SK-N-SH (cell line): ENCODE results near the gene GAS7. TPM values are rescaled to one million over a fixed set of nuclear protein-coding genes. Genes with fewer than 3 reads are reported as not detected.

Experiments
- CTCF ChIA-PET: fragments of 300-600, 350-600 bp; formaldehyde crosslinking; extraction: SDS; loops from one replicate; lab custom pipeline; 2021; lab: Yijun Ruan, JAX
- POLR2A ChIA-PET: fragments of 350-600 bp; sonication (Branson Sonifier 250); formaldehyde crosslinking; extraction: SDS; loops from one replicate; lab custom pipeline; 2020; ENCODE audit warnings: antibody characterized with exemption, inconsistent platforms; lab: Yijun Ruan, JAX
- DNase-seq: peaks from one replicate; pipeline ENCODE4 v3.0.0; 2012
- H2AFZ ChIP-seq: fragments of 200-600 bp; sonication (generic); 2 replicates; pipeline ENCODE4 v1.8.1; 2016; ENCODE audit warnings: antibody characterized with exemption, mild to moderate bottlenecking, low read depth
- H3F3A ChIP-seq: fragments of 200-600 bp; sonication (generic); replicated peaks from 2 replicates; pipeline ENCODE3; 2016; ENCODE audit warnings: antibody characterized with exemption, mild to moderate bottlenecking; ENCODE audit not compliant: insufficient read depth
- H3K27ac ChIP-seq, 2 experiments: fragments of 200-500 bp in 1 of 2; fragments of 200-600 bp in 1 of 2; sonication (Bioruptor generic) in 1 of 2; sonication (generic), shearing (Covaris generic) in 1 of 2; 2 replicates each; pipeline versions ENCODE4 v1.5.1 to v1.6.1; 2014 to 2016; ENCODE audit warnings: low read depth in 2 of 2, inconsistent platforms in 1 of 2, low read length in 1 of 2, mild to moderate bottlenecking in 1 of 2, mixed read lengths in 1 of 2
- H3K27me3 ChIP-seq: fragments of 200-600 bp; sonication (generic), shearing (Covaris generic); 2 replicates; pipeline ENCODE4 v1.6.1; 2016; ENCODE audit warnings: mixed run types; ENCODE audit not compliant: insufficient read depth
- H3K36me3 ChIP-seq, 2 experiments: fragments of 200-500 bp in 1 of 2; fragments of 200-600 bp in 1 of 2; sonication (Bioruptor generic) in 1 of 2; sonication (generic) in 1 of 2; replicated peaks in 1 of 2; 2 replicates each; pipeline versions ENCODE3 to v1.5.1; 2014 to 2016; ENCODE audit warnings: low read length in 1 of 2, mild to moderate bottlenecking in 1 of 2; ENCODE audit not compliant: insufficient read depth in 2 of 2, control insufficient read depth in 1 of 2
- H3K4me1 ChIP-seq, 2 experiments: fragments of 200-500 bp in 1 of 2; fragments of 200-600 bp in 1 of 2; sonication (Bioruptor generic) in 1 of 2; sonication (generic), shearing (Covaris generic) in 1 of 2; 2 replicates each; pipeline versions ENCODE4 v1.5.1 to v1.6.1; 2014 to 2016; ENCODE audit warnings: low read depth in 1 of 2, low read length in 1 of 2, mixed run types in 1 of 2; ENCODE audit not compliant: insufficient read depth in 2 of 2, control insufficient read depth in 1 of 2
- H3K4me2 ChIP-seq: fragments of 200-600 bp; sonication (generic), shearing (Covaris generic); 2 replicates; pipeline ENCODE4 v1.6.1; 2017; ENCODE audit warnings: mixed run types
- H3K4me3 ChIP-seq, 2 experiments: fragments of 200-500 bp in 1 of 2; fragments of 200-600 bp in 1 of 2; sonication (Bioruptor generic) in 1 of 2; sonication (generic), shearing (Covaris generic) in 1 of 2; 2 replicates each; pipeline versions ENCODE4 v1.5.1 to v1.8.1; 2014 to 2016; ENCODE audit warnings: low read depth in 2 of 2, inconsistent platforms in 1 of 2, low read length in 1 of 2, mild to moderate bottlenecking in 1 of 2, mixed read lengths in 1 of 2, moderate library complexity in 1 of 2
- H3K79me2 ChIP-seq: fragments of 200-600 bp; sonication (generic); 2 replicates; pipeline ENCODE4 v1.8.1; 2017; ENCODE audit warnings: mild to moderate bottlenecking; ENCODE audit not compliant: insufficient read depth
- H3K9ac ChIP-seq: fragments of 200-600 bp; sonication (generic); 2 replicates; pipeline ENCODE4 v1.6.1; 2017; ENCODE audit warnings: mixed run types
- H3K9me2 ChIP-seq: fragments of 200-600 bp; sonication (generic); 2 replicates; pipeline ENCODE4 v1.6.1; 2017; ENCODE audit warnings: mixed run types
- H3K9me3 ChIP-seq: fragments of 200-600 bp; sonication (generic); 2 replicates; pipeline ENCODE4 v1.6.1; 2017; ENCODE audit warnings: mixed run types, mild to moderate bottlenecking, moderate library complexity
- H4K20me1 ChIP-seq: fragments of 200-600 bp; sonication (generic); 2 replicates; pipeline ENCODE4 v1.6.1; 2017; ENCODE audit warnings: mild to moderate bottlenecking, mixed run types; ENCODE audit not compliant: insufficient read depth
- CHD2 ChIP-seq: fragments of 150-350 bp; IDR thresholded peaks from 2 replicates; pipeline ENCODE4 v1.6.1; 2018; ENCODE audit warnings: low read length; ENCODE audit not compliant: partially characterized antibody
- FOSL2 ChIP-seq: IDR thresholded peaks from 2 replicates; pipeline ENCODE4 v1.4.0; 2012; ENCODE audit warnings: low read depth, mild to moderate bottlenecking, moderate library complexity, borderline replicate concordance
- GATA2 ChIP-seq: sonication (generic); formaldehyde crosslinking; IDR thresholded peaks from 2 replicates; pipeline ENCODE4 v1.5.0; 2020; ENCODE audit warnings: mild to moderate bottlenecking, missing genetic modification reagents
- JUND ChIP-seq: IDR thresholded peaks from 2 replicates; pipeline ENCODE4 v1.4.0; 2012
- MEF2A ChIP-seq: IDR thresholded peaks from 2 replicates; pipeline ENCODE4 v1.4.0; 2012; ENCODE audit warnings: low read depth, borderline replicate concordance
- MXI1 ChIP-seq: IDR thresholded peaks from 2 replicates; pipeline ENCODE4 v1.6.1; 2012; ENCODE audit warnings: mild to moderate bottlenecking, low read depth, low read length, improper control_type of control experiment
- NFIC ChIP-seq: IDR thresholded peaks from 2 replicates; pipeline ENCODE4 v1.4.0; 2012; ENCODE audit warnings: borderline replicate concordance
- PBX3 ChIP-seq: IDR thresholded peaks from 2 replicates; pipeline ENCODE4; 2012
- POLR2AphosphoS5 ChIP-seq: IDR thresholded peaks from 2 replicates; pipeline ENCODE4 v1.6.1; 2012; ENCODE audit warnings: low read depth, low read length
- RAD21 ChIP-seq: IDR thresholded peaks from 2 replicates; pipeline ENCODE4 v1.6.1; 2012; ENCODE audit warnings: mild to moderate bottlenecking, low read length
- RCOR1 ChIP-seq: fragments of 150-350 bp; IDR thresholded peaks from 2 replicates; pipeline ENCODE4 v1.6.1; 2017; ENCODE audit warnings: antibody characterized with exemption, low read length
- SIN3A ChIP-seq: IDR thresholded peaks from 2 replicates; pipeline ENCODE4 v1.6.1; 2012; ENCODE audit warnings: low read depth, mild to moderate bottlenecking, low read length, moderate library complexity, borderline replicate concordance
- TAF1 ChIP-seq: IDR thresholded peaks from 2 replicates; pipeline ENCODE4 v1.6.1; 2012; ENCODE audit warnings: low read depth, mild to moderate bottlenecking, low read length, moderate library complexity, borderline replicate concordance
- YY1 ChIP-seq: IDR thresholded peaks from 2 replicates; pipeline ENCODE4 v1.4.0; 2012; ENCODE audit warnings: low read depth, mild to moderate bottlenecking
- WGBS: methylation state at CpG from one replicate; pipeline ENCODE4 v1.1.6; 2017; ENCODE audit warnings: low lambda C conversion rate; 5-methylcytosine and 5-hydroxymethylcytosine counted together
- polyA plus RNA-seq, 3 experiments: library from polyadenylated mRNA; depleted of rRNA; stranded (reverse); fragments of >200 nt; gene quantifications; 2 replicates each; pipeline ENCODE4 v1.2.3, GENCODE V29; 2012
- TF ChIP-seq, protein P1 (sequence below): IDR thresholded peaks from 2 replicates; pipeline ENCODE4 v1.6.1; 2012; ENCODE audit warnings: mild to moderate bottlenecking, low read depth, low read length, moderate library complexity

The GAS7 gene
- polyA plus RNA-seq, 1 of the 3 experiments (the other 2 are of a cell fraction) = 0.12 TPM

- POLR2A ChIA-PET = no interaction called here
- WGBS = 36% methylated on average over 8 of the region's 8 CpGs
- Histone ChIP-seq H3K9me3 (no peaks in the 10 kb centered on the region), H3K36me3 (no peaks in the 10 kb centered on the region), H3K4me2 (no peak overlapping the region), H3K4me3 (no peak overlapping the region), H3K27ac (no peak overlapping the region), H3K4me1 (no peaks in the 10 kb centered on the region), H4K20me1 (no peaks in the 10 kb centered on the region), H3F3A (no peaks in the 10 kb centered on the region), H2AFZ (no peak overlapping the region), H3K9me2 (no peaks in the 10 kb centered on the region), H3K27me3 (peaks cover 5% of the 10 kb centered on the region; the same call in 1 of the 2 replicates), H3K9ac (no peak overlapping the region), H3K79me2 (no peaks in the 10 kb centered on the region)
- CTCF ChIA-PET = interaction anchor here (1.1 kb wide), 1 partner anchor 63 kb away, joined by 5 read pairs; no protein-coding TSS in a partner anchor
- TF ChIP-seq MEF2A (no peak), CHD2 (no peak), TAF1 (no peak), POLR2AphosphoS5 (no peak)
- TF ChIP-seq, protein P1, sequence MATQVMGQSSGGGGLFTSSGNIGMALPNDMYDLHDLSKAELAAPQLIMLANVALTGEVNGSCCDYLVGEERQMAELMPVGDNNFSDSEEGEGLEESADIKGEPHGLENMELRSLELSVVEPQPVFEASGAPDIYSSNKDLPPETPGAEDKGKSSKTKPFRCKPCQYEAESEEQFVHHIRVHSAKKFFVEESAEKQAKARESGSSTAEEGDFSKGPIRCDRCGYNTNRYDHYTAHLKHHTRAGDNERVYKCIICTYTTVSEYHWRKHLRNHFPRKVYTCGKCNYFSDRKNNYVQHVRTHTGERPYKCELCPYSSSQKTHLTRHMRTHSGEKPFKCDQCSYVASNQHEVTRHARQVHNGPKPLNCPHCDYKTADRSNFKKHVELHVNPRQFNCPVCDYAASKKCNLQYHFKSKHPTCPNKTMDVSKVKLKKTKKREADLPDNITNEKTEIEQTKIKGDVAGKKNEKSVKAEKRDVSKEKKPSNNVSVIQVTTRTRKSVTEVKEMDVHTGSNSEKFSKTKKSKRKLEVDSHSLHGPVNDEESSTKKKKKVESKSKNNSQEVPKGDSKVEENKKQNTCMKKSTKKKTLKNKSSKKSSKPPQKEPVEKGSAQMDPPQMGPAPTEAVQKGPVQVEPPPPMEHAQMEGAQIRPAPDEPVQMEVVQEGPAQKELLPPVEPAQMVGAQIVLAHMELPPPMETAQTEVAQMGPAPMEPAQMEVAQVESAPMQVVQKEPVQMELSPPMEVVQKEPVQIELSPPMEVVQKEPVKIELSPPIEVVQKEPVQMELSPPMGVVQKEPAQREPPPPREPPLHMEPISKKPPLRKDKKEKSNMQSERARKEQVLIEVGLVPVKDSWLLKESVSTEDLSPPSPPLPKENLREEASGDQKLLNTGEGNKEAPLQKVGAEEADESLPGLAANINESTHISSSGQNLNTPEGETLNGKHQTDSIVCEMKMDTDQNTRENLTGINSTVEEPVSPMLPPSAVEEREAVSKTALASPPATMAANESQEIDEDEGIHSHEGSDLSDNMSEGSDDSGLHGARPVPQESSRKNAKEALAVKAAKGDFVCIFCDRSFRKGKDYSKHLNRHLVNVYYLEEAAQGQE = no peak
- DNase-seq = no peak
Measured at GRCh38 chr17:10051112-10051511, 147.3 kb downstream of the GAS7 start.

DNA sequence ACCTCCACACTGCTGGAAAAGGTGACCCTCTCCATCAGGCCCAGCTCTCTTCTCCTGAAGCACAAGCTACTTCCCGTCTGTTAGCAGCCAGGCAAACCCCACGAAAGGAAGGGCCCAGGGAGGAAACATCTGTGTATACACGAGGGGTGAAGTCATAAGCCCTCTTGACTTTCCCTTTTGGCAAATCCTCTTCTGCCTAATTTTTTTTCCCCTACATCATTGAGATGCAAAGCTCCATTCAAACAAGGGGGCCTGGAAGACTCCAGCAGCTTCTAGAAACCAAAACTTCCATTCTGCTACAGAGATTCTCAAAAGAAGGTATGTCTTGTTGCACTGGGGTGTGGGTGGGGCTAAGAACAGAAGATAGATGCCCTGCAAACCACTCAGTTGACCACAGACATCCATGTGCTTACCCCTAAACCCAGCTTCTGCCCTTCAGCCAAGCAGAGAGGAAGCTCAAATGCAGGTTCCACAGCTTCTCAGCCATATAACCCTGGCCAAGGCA, 147.8 kb downstream of the GAS7 start:
- TF ChIP-seq RAD21 (no peak), FOSL2 (no peak), PBX3 (no peak), MEF2A (no peak), YY1 (no peak), NFIC (no peak), SIN3A (no peak), MXI1 (no peak), GATA2 (CRISPR knock-in tag) (no peak), RCOR1 (no peak), JUND (no peak)
- Histone ChIP-seq H3K27ac (no peak overlapping the region), H3K9me3 (no peaks in the 10 kb centered on the region), H3K4me2 (no peak overlapping the region), H3K9me2 (no peaks in the 10 kb centered on the region), H3K36me3 (no peaks in the 10 kb centered on the region), H4K20me1 (no peaks in the 10 kb centered on the region), H2AFZ (no peak overlapping the region), H3K9ac (no peak overlapping the region), H3K79me2 (no peaks in the 10 kb centered on the region), H3K4me3 (no peak overlapping the region), H3K27me3 (peaks cover 5% of the 10 kb centered on the region; the same call in 1 of the 2 replicates), H3K4me1 (no peaks in the 10 kb centered on the region), H3F3A (no peaks in the 10 kb centered on the region)
- WGBS = 21% methylated on average over 3 of the region's 3 CpGs
- CTCF ChIA-PET = interaction anchor here (1.1 kb wide), 1 partner anchor 63 kb away, joined by 5 read pairs; no protein-coding TSS in a partner anchor
- DNase-seq = no peak
- POLR2A ChIA-PET = no interaction called here
